NCI-H1417 treated with DMSO at 0.1 percent for 48 hours (cell line): ENCODE results near the gene MED22.
"Not testable (repeated sequence)": the region's sequence is repeated elsewhere in the genome, so short reads cannot be mapped to it uniquely, and the experiment has no call there.

Experiments
- DNase-seq: peaks from one replicate; lab custom pipeline; 2025; lab: John Stamatoyannopoulos, UW

The MED22 gene

DNA sequence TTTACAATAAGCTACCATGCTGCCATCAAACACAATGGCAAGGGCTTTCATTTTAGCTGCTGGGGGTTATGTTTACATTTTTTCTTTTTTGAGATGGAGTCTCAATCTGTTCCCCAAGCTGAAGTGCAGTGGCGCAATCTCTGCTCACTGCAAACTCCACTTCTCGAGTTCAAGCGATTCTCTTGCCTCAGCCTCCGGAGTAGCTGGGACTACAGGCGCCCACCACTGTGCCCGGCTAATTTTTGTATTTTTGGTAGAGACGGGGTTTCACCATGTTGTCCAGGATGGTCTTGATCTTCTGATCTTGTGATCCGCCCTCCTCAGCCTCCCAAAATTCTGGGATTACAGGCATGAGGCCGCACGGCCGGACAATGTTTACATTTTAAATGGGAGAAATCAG, 13.0 kb downstream of the MED22 start:
- DNase-seq: not testable (repeated sequence)

DNA sequence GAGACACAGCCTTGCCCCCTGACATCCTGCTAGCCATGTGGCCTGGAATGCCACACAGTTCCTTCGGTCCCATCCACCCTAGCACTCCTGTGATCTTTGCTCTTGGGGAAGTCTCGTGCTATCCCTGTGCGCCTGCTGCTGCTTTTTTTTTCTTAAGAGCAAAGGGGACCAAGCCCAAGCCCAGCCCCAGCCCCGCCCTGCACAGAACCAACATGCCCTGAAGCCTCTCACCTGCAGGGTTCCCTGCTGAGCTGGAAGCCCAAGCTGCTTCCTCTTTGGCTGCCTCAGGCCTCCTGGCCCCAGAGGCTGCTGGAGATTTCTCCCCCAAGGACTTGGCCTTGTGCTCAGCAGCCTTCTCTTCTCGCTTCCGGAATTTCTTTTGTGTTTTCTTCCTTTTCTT, 13.8 kb downstream of the MED22 start:
- DNase-seq: no peak

- DNase-seq: no peak
Measured at GRCh38 chr9:133333566-133333965, 14.4 kb downstream of the MED22 start.

DNA sequence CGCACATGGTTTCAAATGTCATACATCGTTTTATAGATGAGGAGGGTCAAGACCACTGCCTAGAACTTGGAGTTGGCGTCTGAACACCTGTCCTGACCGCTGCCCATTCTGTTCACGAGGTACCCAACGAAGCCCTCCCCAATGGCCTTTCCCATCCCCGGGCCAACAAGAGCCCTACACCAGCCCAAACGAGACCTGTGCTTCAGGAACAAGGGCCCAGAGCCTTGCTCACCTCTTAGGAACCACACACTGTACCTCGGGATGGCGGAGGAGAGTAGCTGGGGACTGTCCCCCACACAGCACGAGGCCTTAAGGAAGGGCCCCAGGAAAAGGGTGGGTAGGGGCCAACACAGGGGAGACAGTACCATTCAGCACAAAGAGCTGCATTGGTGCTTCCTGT, 14.9 kb downstream of the MED22 start:
- no peak for DNase-seq

- no peak for DNase-seq
Measured at GRCh38 chr9:133332381-133332730, 15.6 kb downstream of the MED22 start.

DNA sequence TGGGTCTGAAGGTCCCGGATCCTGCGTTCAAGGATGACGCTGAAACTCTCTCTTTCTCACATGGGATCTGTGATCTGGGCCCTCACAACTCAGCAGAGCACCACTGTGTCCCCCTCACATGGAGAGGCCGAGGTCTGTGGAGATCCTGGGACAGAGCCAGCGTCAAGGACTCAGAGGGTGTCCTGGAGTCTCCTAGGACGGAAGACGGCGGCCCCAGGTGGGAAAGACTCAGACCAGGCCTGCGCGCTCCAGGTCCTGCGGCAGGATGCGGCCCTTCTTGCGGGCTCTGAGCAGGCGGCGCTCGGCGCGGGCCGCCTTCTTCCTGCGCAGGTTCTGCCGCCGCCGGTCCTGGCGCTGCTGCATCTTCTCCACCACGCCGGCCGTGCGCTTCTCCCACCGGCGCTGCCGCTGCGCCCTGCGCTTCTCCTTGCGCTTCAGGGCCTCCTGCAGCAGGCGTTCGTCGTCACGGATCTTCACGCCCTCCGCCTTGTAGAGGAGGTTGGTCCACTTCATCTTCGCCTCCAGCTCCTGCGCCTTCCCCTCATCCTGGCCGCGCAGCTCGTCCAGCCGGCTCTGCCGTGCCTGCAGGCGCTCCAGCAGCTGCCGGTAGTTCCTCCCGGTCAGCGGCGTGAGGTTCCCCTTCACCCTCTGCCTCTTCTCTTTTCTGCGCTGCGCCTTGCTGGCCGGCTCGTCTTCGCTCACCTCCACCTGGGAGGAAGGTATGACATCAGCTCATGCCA, 16.1 kb downstream of the MED22 start:
- DNase-seq: no peak

DNA sequence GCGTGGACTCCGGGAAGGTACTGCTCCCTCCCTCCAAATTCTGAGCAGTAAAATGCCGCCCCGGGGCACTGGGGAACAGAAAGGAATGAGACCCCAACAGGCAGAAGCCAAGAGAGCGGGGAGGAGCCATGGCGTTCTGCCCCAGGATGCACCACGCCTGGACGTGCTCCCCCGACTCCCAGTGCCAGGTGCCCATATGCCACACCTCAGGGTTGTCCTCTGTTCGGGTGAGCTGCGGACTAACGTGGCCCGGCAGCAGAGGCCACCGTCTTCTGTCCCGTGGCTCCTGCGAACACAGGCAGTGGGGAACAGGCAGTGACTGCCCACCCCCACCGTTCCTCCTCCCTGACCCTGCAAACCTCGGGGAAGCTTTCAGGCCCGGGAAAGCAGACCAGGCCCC, 16.7 kb downstream of the MED22 start:
- DNase-seq: no peak

DNA sequence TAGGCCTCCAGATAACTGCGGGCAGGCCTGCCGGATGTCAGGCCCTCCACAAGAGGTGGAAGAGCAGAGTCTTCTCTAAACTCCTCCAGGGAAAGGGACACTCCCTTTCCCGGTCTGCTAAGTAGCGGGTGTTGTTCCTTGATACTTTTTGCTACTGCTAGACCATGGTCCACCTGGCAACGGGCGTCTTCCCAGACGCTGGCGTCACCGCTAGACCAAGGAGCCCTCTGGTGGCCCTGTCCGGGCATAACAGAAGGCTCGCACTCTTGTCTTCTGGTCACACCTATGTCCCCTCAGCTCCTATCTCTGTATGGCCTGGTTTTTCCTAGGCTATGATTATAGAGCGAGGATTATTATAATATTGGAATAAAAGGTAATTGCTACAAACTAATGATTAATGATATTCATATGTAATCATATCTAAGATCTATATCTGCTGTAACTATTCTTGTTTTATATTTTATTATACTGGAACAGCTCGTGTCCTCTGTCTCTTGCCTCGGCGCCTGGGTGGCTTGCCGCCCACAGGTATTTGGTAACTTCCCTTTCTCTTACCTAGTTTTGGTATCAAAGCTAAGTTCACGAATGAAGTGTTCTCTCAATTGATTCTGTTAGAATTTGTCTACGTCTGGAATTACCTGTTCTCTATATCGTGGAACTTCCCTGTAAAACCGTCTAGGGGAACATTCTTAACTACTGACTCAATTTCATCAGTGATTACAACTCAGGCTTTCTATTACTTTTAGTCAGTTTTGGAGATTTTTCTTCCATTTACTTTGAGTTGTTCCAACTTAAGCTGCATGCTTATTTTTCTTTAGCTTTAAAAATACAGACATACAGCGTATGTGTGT, 18.4 kb downstream of the MED22 start:
- not testable (repeated sequence) for DNase-seq

DNA sequence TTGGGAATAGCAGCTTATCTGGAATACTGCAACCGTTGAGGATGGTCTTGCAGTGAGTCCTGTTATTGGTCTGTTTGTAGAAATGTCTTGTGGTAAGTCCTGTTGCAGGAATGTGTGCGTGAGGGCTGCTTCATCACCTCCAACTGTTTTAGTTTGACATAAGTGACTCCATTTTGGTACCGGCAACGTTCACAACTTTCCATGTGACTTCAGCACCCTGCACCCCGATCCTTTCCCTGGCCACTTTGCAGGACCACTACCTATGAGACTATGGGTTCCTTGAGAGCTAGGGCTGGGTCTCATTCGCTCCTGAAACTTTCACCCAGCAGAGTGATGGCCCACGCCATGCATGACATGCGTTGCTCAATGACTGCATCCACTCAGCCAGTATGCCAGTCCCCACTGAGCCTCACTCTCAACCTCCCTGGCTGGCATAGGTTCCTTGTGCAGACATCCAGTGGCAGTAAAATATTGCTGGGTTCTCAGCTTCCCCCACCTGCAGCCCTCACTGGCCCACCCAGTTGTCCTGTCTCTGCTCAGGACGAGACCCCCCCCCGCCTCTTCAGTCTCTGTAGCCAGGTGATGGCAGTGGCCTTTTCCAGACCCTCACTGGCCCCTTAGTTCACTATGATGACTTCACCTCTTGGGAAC, 20.0 kb downstream of the MED22 start:
- DNase-seq: no peak

DNA sequence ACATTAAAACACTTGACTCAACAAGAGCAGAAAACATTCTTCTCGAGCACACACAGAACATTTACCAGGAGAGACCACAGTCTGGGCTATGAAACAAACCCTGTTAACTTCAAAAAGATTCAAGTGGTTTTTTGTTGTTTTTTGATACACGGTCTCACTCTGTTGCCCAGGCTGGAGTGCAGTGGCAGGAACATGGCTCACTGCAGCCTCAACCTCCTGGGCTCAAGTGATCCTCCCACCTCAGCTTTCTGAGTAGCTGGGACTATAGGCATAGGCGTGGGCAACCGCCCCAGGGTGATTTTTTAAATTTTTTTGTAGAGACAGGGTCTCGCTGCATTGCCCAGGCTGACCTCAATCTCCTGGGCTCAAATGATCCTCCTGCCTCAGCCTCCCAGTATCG, 20.9 kb downstream of the MED22 start:
- DNase-seq: not testable (repeated sequence)

GRCh38 chr9:133323991-133324703, 23.8 kb downstream of the MED22 start:
- no peak for DNase-seq

GRCh38 chr9:133323211-133323610, 24.7 kb downstream of the MED22 start:
- no peak for DNase-seq

GRCh38 chr9:133322701-133323100, 25.2 kb downstream of the MED22 start:
- DNase-seq: no peak

DNA sequence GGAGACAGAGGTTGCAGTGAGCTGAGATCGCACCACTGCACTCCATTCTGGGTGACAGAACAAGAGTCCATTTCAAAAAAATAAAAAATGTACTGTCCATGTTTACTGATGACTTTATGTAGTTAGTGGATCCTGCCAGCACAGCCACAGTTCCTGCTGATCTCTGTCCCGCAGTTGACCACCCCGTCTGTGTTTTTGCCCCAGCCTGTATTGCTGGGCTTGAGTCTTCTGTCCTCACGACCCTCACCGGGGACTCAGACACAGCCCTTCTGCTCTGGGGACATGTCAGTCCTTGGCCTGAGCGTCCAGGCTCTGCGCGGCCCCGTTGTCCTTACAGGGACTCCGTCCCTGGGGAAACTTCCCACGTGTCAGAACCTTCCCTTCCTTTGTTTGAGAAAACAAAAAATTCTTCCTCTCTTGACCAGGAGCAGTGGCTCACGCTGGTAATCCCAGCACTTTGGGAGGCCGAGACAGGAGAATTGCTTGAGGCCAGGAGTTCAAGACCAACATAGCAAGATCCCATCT, 26.5 kb downstream of the MED22 start:
- DNase-seq: no peak

- DNase-seq: no peak
Measured at GRCh38 chr9:133320421-133320881, 27.5 kb downstream of the MED22 start.

GRCh38 chr9:133317551-133317950, 30.4 kb downstream of the MED22 start:
- DNase-seq: not testable (repeated sequence)

- no peak for DNase-seq
Measured at GRCh38 chr9:133315997-133316396, 31.9 kb downstream of the MED22 start.

- DNase-seq: no peak
Measured at GRCh38 chr9:133309608-133310007, 38.3 kb downstream of the MED22 start.

- no peak for DNase-seq
Measured at GRCh38 chr9:133307301-133307700, 40.6 kb downstream of the MED22 start.

DNA sequence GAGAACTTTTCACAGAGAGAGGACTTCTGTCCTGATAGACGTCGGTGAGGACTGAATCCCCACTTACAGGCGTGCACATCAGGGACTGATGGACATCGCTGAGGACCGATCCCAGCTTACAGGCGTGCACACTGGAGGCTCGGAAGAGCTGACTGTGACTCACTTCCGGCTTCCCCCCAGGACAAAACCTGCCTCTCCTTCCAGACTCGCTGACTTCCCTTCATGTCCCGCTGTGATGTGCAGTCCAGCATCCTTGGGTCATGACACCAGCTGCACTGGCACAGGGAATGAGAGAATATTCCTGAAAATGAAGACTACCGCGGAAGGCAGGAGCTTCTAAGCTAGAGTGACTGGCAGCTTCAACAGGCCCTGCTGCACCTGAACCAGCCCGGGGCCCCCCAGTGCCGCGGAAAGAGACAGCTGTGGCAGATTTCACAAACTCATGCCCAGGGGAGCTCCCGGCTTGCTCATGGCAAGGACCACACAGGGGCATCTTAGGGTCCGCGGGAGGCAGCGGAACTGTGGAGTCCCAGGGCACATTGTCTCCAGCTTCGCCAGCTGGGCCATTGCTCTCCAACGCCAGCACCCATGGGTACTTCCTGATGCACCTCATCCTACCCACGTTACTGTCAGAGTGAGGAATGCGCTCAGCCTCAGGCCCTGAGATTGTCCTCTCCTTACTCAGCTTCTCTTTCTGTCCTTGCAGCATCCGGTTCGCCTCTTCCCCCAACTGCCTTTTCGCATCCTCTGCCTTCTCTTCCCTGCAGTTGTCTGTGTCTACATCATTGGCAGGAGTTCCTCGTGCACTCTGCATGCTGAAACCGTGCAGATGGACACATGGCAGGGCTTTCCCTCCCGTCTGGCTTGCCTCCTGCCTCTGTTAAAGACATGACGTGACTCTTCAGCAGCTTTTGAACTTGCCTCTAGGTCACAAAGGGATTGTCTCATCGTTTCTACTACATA, 41.4 kb downstream of the MED22 start:
- DNase-seq: no peak

- DNase-seq: no peak
Measured at GRCh38 chr9:133305731-133306130, 42.2 kb downstream of the MED22 start.
